ENCODE data around the gene MORN1. TPM values are rescaled to one million over a fixed set of nuclear protein-coding genes. Genes with fewer than 3 reads are reported as not detected.

MORN1 gene
- total RNA-seq, 2 experiments from 2014 or later: 5.3 to 6.5 TPM

DNA sequence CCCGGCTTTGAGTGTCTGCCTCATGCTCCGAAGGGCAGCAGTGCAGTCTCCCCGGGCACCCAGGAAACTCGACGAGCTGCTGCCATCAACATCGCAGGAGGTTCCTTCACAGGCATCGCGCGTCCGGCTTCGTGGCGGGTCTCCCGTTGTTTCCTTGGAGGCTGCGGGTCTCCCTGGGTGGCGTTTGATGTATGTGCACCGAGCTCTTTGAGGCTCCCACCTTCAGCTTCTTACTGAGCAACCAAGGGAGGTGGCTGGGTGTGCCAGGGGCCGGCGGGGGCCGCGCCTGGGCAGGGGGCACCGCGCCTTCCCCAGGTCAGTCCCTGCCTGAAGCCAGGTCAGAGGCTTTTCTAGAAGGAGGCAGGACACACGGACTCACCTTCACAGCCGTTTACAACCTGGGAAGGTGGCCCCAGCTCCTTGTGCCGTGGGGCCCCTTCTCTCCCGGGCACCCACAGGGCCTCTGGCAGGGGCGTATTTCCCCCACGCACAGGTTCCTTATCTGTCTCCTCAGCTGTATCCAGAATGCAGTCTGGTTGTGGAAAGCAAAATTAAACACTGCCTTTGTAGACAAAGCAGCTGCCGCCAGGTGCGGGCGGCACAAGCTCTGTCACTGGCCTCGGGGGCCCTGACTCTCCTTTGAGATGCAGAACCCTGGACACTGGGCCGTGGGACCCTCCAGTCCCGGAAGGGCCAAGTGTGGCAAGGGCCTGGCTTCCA lies 42.7 kb upstream of the MORN1 start:
- intact Hi-C loops (cut with DNase I, micrococcal nuclease): no loop called here
- Mint-ChIP-seq H3K27ac (no peak overlapping the region), H3K27me3 (peaks cover 6% of the 10 kb centered on the region), H3K9me3 (no peaks in the 10 kb centered on the region), H3K4me1 (ENCODE audit: low read depth) (peaks cover 4% of the 10 kb centered on the region), H3K36me3 (ENCODE audit: low read depth) (peaks cover 5% of the 10 kb centered on the region), H3K4me3 (no peak overlapping the region)
- Histone ChIP-seq H3K4me3 (ENCODE audit: low read length) (no peak overlapping the region), H3K36me3 (ENCODE audit: insufficient read depth, low read length) (peaks cover 8% of the 10 kb centered on the region), H3K4me1 (ENCODE audit: insufficient read depth, low read length) (peaks cover 3% of the 10 kb centered on the region), H3K27me3 (ENCODE audit: control insufficient read depth in 1 of 2, insufficient read depth in 2 of 2, low read length in 2 of 2) (no peaks in the 10 kb centered on the region), H3K9me3 (ENCODE audit: control insufficient read depth in 1 of 2, insufficient read depth in 1 of 2, low read length in 2 of 2) (peaks cover 0 to 22% of the 10 kb centered on the region in 2 experiments), H3K27ac (ENCODE audit: low read depth in 1 of 2, low read length in 2 of 2) (no peak overlapping the region)
- ChIA-PET CTCF (no interaction called here), POLR2A (no interaction called here)
- ATAC-seq (ENCODE audit: poor library complexity) (no peak), DNase-seq (no peak)
- TF ChIP-seq, protein P1, sequence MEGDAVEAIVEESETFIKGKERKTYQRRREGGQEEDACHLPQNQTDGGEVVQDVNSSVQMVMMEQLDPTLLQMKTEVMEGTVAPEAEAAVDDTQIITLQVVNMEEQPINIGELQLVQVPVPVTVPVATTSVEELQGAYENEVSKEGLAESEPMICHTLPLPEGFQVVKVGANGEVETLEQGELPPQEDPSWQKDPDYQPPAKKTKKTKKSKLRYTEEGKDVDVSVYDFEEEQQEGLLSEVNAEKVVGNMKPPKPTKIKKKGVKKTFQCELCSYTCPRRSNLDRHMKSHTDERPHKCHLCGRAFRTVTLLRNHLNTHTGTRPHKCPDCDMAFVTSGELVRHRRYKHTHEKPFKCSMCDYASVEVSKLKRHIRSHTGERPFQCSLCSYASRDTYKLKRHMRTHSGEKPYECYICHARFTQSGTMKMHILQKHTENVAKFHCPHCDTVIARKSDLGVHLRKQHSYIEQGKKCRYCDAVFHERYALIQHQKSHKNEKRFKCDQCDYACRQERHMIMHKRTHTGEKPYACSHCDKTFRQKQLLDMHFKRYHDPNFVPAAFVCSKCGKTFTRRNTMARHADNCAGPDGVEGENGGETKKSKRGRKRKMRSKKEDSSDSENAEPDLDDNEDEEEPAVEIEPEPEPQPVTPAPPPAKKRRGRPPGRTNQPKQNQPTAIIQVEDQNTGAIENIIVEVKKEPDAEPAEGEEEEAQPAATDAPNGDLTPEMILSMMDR (IDR thresholded peaks at IDR 0.05): no peak

DNA sequence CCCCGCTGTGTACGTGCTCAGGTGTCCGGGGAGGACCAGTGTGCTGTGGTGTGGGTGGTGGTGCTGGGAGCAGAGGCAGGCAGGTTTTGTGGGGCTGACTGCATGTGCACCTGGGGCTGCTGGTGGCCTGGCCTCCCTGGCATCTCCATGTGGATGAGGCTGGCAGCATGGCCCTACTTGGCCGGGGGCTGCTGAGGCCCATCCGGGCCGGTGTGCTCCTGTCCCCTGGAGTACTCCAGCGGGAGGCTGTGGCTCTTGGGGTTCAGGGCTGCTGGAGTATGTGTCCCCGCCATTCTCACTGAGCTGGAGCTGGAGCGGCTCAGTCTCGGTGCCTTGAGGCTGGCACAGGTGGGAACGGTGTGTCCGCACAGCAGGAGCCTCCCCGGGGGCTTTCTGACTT lies 41.8 kb upstream of the MORN1 start:
- peaks cover 4% of the 10 kb centered on the region for H3K4me1 Mint-ChIP-seq (ENCODE audit: low read depth)
- H3K36me3 Mint-ChIP-seq (ENCODE audit: low read depth): peaks cover 5% of the 10 kb centered on the region
- ATAC-seq (ENCODE audit: poor library complexity) (no peak), DNase-seq (no peak)
- Histone ChIP-seq H3K4me3 (ENCODE audit: low read length) (no peak overlapping the region), H3K9me3 (ENCODE audit: control insufficient read depth in 1 of 2, insufficient read depth in 1 of 2, low read length in 2 of 2) (peaks cover 0 to 27% of the 10 kb centered on the region in 2 experiments), H3K27me3 (ENCODE audit: control insufficient read depth in 1 of 2, insufficient read depth in 2 of 2, low read length in 2 of 2) (no peaks in the 10 kb centered on the region), H3K27ac (ENCODE audit: low read depth in 1 of 2, low read length in 2 of 2) (no peak overlapping the region), H3K36me3 (ENCODE audit: insufficient read depth, low read length) (peaks cover 8% of the 10 kb centered on the region), H3K4me1 (ENCODE audit: insufficient read depth, low read length) (peaks cover 3% of the 10 kb centered on the region)
- intact Hi-C loops (cut with DNase I, micrococcal nuclease): no loop called here
- H3K4me3 Mint-ChIP-seq: no peak overlapping the region
- TF ChIP-seq, protein P1 (IDR thresholded peaks at IDR 0.05): no peak
- POLR2A ChIA-PET: no interaction called here
- CTCF ChIA-PET: no interaction called here
- no peak overlapping the region for H3K27ac Mint-ChIP-seq
- peaks cover 6% of the 10 kb centered on the region for H3K27me3 Mint-ChIP-seq
- H3K9me3 Mint-ChIP-seq: no peaks in the 10 kb centered on the region

DNA sequence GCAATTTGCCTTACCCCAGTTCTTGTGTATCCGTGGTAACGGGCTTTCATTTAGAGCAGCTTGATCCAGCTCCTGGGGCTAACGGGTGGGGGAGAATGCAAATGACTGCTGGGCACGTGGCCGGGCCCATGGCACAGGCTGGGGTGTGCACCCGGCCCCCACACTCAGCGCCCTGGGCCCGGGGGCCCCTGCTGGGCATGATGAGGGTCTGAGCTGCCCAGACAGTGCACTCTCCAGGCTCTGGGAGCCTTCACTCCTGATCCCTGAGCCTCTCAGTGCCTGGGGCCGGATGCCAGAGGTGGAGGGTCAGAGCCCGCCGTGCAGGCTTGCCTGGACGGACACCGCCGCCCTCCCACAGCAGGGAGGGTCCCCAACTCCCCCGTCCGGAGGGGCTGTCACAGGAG lies 41.1 kb upstream of the MORN1 start:
- Histone ChIP-seq H3K27ac (ENCODE audit: low read depth in 1 of 2, low read length in 2 of 2) (no peak overlapping the region), H3K9me3 (ENCODE audit: control insufficient read depth in 1 of 2, insufficient read depth in 1 of 2, low read length in 2 of 2) (peaks cover 0 to 30% of the 10 kb centered on the region in 2 experiments), H3K4me1 (ENCODE audit: insufficient read depth, low read length) (peaks cover 6% of the 10 kb centered on the region), H3K4me3 (ENCODE audit: low read length) (no peak overlapping the region), H3K27me3 (ENCODE audit: control insufficient read depth in 1 of 2, insufficient read depth in 2 of 2, low read length in 2 of 2) (no peaks in the 10 kb centered on the region), H3K36me3 (ENCODE audit: insufficient read depth, low read length) (peaks cover 8% of the 10 kb centered on the region)
- Mint-ChIP-seq H3K27me3 (peaks cover under 1% of the 10 kb centered on the region), H3K4me1 (ENCODE audit: low read depth) (peaks cover 2% of the 10 kb centered on the region), H3K4me3 (no peak overlapping the region), H3K9me3 (no peaks in the 10 kb centered on the region), H3K27ac (no peak overlapping the region), H3K36me3 (ENCODE audit: low read depth) (peaks cover 3% of the 10 kb centered on the region)
- CTCF ChIA-PET: no interaction called here
- intact Hi-C loops (cut with DNase I, micrococcal nuclease): no loop called here
- POLR2A ChIA-PET: no interaction called here
- TF ChIP-seq, protein P1 (IDR thresholded peaks at IDR 0.05): no peak
- ATAC-seq (ENCODE audit: poor library complexity) (no peak), DNase-seq (no peak)

Measured in CD4-positive, alpha-beta T cell (primary cell).